Glomerular visceral epithelial cell (primary cell): Measurements from ENCODE around the gene FEN1.

Experiments used
- DNase-seq: peaks from one replicate; pipeline ENCODE4 v3.0.0-alpha.2; 2016; ENCODE audit errors: extremely low spot score

FEN1 gene

GRCh38 chr11:61757213-61757862, 35.4 kb upstream of the FEN1 start:
- DNase-seq = no peak

DNA sequence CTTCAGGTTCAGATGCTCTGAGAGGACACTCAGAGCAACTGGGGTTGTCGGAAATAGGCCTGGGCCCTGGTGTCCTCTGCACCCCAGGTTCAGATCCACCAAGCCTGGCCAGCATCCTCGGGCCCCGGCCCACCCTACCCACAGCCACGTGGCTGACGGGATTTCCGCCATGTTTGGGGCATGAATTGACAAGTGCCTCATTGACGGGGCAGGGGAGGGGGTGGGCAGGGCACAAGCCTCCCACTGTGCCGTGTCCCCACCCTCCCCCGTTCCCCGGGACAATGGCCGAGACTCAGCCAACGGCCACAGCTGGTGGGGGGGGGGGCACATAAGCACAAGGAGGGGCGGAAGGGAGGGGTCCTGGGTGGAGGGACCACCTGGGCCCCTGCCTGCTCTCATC, 31.8 kb upstream of the FEN1 start:
- no peak for DNase-seq

DNA sequence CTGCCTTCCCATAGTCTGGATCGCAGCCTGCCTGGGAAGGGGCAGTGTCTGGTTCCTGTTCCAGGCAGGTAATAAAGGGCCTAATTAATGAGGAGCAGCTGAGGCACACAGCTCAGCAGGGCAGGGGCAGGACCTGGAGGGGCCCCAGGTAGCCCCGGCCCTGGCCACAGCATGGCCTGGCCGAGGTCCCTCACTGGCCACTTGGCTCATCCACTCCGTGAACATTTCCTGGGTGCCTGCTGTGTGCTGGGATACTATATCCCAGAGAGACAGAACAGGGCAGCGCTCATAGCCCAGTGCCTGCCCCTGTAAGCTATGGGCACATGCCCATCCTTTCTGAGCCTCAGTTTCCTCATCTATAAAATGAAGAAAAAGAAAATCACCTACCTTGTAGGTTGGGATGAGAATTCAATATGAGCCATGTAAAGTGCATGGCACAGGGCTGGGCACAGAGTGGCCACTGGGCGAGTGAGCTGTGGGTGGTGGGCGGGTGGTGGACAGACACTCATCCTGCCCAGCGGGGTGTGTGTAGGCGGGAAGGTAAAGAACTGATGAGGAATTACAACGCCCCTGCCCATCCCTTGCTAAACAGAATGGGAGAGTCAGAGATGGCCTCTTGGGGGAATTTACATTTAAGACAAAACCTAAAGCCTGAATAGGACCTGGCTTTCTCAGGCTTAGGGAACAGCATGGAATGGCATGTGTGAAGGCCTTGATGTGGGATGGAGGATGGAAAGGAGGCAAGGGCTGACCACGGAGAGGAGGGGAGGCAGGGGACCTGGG, 31.1 kb upstream of the FEN1 start:
- no peak for DNase-seq

DNA sequence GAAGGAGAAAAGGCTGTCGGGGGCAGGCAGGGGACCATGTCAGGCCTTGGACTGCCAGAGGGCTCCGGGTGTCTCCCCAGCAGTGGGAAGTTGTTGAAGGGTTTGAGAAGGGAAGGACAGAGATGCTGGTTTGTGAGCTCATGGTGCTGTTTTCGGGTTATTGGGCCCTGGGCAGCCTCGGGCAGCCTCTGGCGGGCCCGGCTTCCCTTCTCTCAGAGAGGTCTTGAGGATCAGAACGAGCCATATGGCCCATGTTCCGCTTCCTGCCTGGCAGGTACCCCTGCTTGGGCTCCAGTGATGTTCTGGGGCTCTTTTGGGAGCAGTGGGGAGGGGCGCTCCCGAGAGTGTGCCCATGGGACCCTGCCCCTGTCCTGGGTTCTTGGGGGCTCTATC, 30.5 kb upstream of the FEN1 start:
- no peak for DNase-seq

DNA sequence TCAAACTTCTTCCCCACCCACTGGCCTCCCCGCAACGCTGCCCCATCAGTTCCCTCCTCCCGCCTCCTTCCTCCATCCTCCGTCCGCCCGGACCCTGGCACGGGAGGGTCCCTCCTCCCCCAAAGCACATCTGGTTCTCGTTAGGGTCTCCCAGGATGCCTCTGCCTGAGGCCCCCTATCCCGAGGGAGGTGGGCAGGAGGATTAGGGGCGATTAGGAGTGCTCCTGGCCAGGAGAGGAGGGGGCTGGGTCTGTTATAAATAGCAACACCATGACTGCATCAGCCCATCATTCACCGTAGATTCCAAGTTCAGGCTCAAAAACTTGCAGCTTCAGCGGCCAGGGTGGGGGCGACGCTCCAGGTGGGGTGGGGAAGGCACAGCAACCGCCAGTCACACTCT, 29.9 kb upstream of the FEN1 start:
- no peak for DNase-seq

- no peak for DNase-seq
Observed at GRCh38 chr11:61763930-61764605, 28.6 kb upstream of the FEN1 start.

GRCh38 chr11:61764606-61765260, 28.0 kb upstream of the FEN1 start:
- no peak for DNase-seq

GRCh38 chr11:61765550-61766253, 27.0 kb upstream of the FEN1 start:
- DNase-seq = no peak

DNA sequence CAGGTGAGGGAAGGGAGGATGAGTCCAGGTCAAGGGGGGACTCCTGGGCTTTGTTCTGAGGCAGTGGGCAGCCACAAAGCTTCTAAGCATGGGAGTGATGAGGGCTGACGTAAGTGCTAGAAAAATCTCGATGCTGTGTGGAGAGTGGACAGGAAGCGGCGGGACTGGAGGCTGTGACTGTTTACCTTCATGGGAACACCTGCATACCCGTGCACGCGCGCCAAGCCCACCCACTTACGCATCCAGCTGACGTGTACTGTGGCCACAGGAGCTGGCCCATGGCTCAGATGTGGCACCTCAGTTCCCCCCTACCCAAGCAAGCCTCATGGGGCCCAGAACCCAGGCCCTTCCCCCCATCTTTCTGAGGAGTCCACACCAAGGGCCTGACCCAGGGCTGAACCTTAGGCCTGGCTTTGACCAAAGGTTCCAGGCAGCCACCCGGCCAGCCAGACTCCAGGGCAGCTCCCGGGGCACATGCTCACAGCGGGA, 26.3 kb upstream of the FEN1 start:
- peak; percentile 56 for DNase-seq

DNA sequence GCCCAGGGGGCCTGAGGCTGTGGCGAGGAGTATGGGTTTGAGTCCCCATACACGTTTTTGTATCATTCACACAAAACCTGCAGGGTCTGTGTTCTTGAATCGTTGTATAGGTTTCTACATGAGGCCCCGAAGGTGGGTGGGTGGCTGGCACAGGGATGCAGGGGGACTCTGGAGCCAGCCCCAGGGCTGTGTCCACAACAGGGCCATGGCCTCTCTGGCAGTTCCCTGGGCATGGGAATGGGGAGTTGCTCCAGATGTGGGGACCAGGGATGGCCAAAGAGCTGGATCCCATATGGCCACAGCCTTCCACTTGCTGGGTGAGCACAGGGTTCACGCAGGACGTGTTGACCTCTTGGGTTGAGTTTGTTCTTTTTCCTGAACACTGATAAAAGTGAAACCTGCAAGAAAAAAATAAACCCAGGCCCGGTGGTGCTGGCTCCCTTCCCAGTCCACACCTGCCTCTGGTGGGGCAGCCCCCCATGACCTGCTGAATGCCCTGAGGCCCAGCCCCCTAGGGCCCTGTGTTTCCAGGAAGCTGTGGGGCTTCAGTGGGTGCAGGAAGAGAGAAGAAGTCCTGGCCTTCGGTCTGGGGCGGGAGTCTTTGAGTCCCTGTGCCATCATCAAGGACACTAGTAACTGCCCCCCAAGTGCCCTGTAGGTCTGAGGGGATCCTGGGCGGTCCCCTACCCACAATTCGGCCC, 24.2 kb upstream of the FEN1 start:
- no peak for DNase-seq

DNA sequence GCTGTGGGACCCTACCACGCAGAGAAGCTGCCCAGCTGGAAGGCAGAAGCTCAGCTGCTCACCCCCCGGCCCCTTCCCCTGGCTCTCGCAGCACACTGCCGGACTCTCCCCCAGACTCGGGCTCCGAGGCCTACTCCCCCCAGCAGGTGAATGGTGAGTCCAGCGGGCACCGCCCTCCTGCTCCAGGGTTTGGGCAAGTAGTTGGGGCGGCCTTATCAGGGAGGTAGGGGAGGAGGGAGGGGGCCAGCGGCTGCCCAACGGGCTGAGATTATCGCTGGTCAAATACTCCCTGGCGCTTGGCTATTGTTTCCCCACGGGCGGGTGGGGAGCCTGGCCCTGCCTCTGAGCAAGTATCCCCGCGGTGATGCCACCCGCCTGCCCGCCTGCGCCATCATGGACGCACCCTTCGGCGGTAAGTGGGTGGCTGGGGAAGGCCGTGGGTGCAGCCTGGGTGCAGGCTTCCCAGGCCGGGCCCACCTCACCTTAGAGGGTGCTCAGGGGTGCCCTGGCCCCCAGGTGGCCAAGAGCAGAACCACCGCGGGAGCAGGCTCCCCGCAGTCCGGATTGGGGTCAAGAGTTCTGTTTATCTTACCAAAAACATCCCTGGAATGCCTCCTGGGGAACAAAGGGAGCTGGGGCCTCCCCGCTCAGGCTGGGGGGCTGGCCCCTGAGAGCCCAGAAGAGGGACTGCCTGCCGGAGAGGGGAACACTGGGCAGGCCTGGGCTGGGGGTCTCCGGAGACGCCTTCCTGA, 23.4 kb upstream of the FEN1 start:
- DNase-seq = no peak

DNA sequence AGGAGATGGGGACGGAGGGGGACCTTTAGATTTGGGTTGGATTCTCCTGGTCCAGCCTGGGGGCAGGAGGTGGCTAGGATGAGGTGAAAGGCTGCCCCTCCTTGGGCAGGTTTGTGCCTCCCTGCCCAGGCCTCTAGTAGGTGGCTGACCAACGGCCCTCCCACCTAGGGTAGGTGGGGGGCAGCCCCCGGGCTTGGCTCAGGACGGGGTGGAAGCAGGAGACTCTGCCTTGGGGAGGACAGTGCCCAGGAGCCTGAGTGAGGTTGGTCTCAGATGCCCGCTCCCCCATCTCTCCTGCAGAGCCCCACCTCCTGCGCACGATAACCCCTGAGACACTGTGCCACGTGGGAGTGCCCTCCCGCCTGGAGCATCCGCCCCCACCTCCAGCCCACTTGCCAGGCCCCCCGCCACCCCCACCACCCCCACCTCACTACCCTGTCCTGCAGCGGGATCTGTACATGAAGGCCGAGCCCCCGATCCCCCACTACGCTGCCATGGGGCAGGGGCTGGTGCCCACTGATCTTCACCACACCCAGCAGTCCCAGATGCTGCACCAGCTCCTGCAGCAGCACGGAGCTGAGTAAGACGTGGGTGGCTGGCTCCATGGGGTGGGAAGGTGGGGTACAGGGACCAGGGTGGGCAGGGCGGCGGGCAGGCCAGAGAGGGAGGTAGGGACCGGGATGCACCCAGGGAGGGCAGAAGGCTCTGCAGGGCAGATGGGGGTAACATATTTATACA, 22.6 kb upstream of the FEN1 start:
- no peak for DNase-seq

DNA sequence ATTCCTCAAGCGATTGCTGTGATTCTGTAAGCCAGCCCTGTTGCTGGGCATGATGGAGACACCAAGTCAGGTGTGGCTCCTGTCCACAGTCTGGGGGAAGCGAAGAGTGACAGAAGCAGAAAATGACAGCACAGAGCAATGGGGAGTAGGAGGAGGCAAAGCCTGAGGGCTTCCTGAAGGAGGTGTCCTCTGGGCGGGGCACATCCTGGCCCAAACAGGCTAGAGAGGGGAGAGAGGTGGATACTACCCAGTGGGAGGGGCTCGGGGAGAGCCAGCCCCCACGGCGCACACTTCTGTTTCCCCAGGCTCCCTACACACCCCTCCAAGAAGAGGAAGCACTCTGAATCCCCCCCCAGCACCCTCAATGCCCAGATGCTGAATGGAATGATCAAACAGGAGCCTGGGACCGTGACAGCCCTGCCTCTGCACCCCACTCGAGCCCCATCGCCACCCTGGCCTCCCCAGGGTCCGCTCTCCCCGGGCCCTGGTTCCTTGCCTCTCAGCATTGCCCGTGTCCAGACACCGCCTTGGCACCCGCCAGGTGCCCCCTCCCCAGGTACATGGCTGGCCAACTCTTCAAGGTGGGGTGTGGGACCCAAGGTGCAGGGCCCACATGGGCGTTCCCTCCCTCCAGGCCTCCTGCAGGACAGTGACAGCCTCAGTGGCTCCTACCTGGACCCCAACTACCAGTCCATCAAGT, 21.4 kb upstream of the FEN1 start:
- DNase-seq = no peak

DNA sequence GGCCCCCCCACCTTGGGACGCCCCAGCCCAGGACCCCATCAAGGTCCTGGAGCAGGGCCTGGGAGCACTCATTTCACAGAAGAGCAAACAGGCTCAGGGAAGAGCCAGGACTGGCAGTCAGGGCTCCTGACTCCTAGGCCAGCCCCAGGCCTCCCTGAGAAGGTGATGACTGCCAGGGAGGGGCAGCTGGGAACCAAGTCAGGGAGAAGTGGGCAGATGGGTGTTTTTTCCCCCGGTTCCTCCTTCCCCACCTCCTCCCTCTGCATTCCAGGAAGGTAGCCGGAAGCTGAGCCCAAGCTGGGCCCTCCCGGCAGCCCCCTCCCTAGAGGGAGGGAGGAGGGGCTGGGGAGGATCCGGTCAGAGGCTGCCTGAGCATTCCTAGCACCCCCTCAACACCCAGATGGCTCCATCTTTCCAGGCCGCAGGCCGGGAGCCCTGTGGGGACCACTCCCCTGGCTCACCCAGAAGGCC, 20.7 kb upstream of the FEN1 start:
- DNase-seq = no peak

GRCh38 chr11:61773356-61773755, 19.4 kb upstream of the FEN1 start:
- no peak for DNase-seq

GRCh38 chr11:61773809-61774208, 18.9 kb upstream of the FEN1 start:
- no peak for DNase-seq

- DNase-seq = no peak
Observed at GRCh38 chr11:61774411-61774810, 18.3 kb upstream of the FEN1 start.

DNA sequence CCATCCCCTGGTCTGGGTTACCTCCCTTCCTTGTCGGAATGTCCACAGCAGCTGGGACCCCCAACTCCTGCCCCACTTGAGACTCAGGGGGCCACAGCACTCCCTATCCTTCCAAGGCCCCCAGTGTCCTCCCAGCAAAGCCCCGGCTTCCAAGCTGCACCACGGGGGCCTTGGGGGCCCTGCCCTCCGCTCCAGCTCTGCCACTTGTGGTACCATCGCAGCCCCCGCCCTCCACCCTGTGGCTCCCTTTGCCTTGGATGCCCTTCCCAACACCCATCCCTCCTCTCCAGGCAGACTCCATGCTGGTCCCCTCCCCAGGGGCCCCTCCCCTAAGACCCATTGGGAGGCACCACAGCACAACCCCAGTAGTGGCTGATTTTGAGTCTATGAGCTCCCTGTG, 17.6 kb upstream of the FEN1 start:
- no peak for DNase-seq
